Measurements from ENCODE around the gene SPDYE2.
"Not testable (repeated sequence)": the region's sequence is repeated elsewhere in the genome, so short reads cannot be mapped to it uniquely, and the experiment has no call there.

DNA sequence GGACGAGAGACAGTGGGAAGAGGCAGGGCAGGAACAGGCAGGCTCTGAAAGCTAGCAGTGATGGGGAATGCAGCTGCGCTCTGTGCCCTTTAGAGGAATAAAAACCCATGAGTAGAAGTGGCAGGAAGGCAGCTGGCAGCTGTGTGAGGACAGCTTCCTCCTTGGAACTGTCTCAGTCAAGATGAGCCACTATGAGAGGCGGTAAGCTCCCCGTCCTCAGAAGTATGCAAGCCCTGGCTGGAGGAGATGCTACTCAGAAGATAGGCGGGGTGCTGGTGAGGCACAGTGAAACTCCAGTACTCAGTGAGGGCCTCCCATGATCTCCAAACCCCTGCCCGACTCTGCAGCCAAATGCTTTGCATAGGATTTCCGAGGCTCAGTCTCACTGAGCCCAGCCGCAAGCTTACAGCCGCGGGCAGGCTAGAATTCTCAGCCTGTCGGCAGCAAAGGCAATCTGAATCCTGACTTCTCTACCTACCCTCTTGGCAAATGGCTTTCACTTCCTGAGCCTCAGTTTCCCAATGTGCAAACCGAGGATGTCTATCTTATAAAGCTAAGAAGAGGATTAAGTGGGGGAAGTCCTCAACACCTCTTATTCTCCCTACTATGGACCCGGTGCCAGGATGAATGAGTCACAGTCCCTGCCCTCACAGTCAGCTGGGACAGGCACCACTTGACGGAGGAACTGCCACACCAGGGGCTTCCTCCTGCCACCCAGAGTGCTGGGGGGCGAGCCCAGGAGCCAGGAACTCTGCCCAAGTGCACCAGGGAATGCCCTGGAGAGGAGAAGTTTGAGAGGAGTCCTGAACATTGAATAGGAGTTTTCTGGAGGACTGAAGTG is 35.9 kb upstream of the SPDYE2 start:
- TF ChIP-seq, protein P1, sequence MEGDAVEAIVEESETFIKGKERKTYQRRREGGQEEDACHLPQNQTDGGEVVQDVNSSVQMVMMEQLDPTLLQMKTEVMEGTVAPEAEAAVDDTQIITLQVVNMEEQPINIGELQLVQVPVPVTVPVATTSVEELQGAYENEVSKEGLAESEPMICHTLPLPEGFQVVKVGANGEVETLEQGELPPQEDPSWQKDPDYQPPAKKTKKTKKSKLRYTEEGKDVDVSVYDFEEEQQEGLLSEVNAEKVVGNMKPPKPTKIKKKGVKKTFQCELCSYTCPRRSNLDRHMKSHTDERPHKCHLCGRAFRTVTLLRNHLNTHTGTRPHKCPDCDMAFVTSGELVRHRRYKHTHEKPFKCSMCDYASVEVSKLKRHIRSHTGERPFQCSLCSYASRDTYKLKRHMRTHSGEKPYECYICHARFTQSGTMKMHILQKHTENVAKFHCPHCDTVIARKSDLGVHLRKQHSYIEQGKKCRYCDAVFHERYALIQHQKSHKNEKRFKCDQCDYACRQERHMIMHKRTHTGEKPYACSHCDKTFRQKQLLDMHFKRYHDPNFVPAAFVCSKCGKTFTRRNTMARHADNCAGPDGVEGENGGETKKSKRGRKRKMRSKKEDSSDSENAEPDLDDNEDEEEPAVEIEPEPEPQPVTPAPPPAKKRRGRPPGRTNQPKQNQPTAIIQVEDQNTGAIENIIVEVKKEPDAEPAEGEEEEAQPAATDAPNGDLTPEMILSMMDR (IDR thresholded peaks at IDR 0.05): not testable (repeated sequence)
- TF ChIP-seq POLR2A, EP300 (IDR thresholded peaks at IDR 0.05): not testable (repeated sequence)

All from stomach (tissue), 4 donors.